Prostate gland (tissue), 2 donors: Measurements from ENCODE around the gene PTPRS. TPM values are rescaled to one million over a fixed set of nuclear protein-coding genes. Genes with fewer than 3 reads are reported as not detected.

ENCODE experiments used
- DNase-seq: peaks from one replicate; pipeline ENCODE4 v3.0.0-alpha.2; 2019; ENCODE audit warnings: low spot score
- H3K27ac ChIP-seq, 2 donors: fragments of 200-600 bp; sonication (generic); 2 replicates each; pipeline ENCODE4 v1.5.1; 2017 to 2019
- H3K27me3 ChIP-seq: fragments of 200-600 bp; sonication (generic); replicated peaks from 2 replicates; pipeline ENCODE4 v1.5.1; 2019; ENCODE audit not compliant: insufficient read depth
- H3K36me3 ChIP-seq, 2 donors: fragments of 200-600 bp; sonication (generic); 1 replicate in 1 of 2; 2 replicates in 1 of 2; pipeline versions ENCODE4 v1.5.1 to v1.8.1; 2017 to 2019
- H3K4me1 ChIP-seq: fragments of 200-600 bp; sonication (generic); replicated peaks from 2 replicates; pipeline ENCODE4 v1.5.1; 2019
- H3K4me3 ChIP-seq, 2 donors: fragments of 200-600 bp; sonication (generic); 2 replicates each; pipeline ENCODE4 v1.5.1; 2017 to 2019
- H3K9me3 ChIP-seq: fragments of 200-600 bp; sonication (generic); 2 replicates; pipeline ENCODE4 v1.5.1; 2017
- POLR2A ChIP-seq: fragments of 450-650 bp; IDR thresholded peaks from one replicate; pipeline ENCODE4 v1.6.1; 2016; ENCODE audit warnings: antibody characterized with exemption, mild to moderate bottlenecking
- POLR2AphosphoS5 ChIP-seq: sonication (generic); formaldehyde crosslinking; IDR thresholded peaks from one replicate; pipeline ENCODE4 v1.6.1; 2017; ENCODE audit warnings: antibody characterized with exemption
- WGBS: methylation state at CpG from one replicate; pipeline ENCODE4 v1.1.5; 2018; 5-methylcytosine and 5-hydroxymethylcytosine counted together
- intact Hi-C: fragments of 100-400 bp; cut with DNase I; formaldehyde crosslinking; loops from one replicate; pipeline ENCODE4 v1.14.2; 2022
- total RNA-seq, 2 donors: library from RNA; depleted of rRNA; stranded (reverse); fragments of >200 nt; gene quantifications; one replicate each; pipeline ENCODE4 v1.1.0, GENCODE V29; 2016
- TF ChIP-seq, protein P1 (sequence below), 4 experiments: fragments of 200-600 bp in 2 of 4; fragments of 450-650 bp in 2 of 4; sonication (generic) in 2 of 4; IDR thresholded peaks; 1 replicate in 3 of 4; 2 replicates in 1 of 4; pipeline ENCODE4 v1.5.1; 2016 to 2019; ENCODE audit warnings: antibody characterized with exemption in 4 of 4, mild to moderate bottlenecking in 2 of 4, moderate library complexity in 2 of 4

The PTPRS gene
- total RNA-seq, 2 donors from 2014 or later: 221 to 379 TPM

DNA sequence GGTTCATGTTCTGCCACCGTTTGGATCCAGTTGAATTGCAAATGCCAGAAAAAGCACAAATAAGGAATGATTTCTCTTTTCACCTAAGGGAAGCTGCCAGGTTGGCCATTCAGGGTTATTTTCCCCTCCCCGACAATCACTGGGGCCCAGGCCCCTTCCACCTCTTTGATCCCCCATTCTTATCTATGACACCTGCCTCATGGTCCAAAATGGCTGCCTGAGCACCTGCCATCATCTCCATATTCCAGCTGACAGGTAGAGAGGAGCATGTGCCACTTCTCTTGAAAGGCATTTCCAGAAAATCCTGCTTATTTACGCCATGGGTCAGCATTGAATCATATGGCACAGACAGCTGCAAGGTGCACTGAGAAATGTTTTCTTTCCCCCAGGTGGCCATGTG is 15.7 kb downstream of the PTPRS start:
- H3K9me3 ChIP-seq: no peaks in the 10 kb centered on the region
- no peak for TF ChIP-seq POLR2A
- no peak for TF ChIP-seq POLR2AphosphoS5
- TF ChIP-seq, protein P1, sequence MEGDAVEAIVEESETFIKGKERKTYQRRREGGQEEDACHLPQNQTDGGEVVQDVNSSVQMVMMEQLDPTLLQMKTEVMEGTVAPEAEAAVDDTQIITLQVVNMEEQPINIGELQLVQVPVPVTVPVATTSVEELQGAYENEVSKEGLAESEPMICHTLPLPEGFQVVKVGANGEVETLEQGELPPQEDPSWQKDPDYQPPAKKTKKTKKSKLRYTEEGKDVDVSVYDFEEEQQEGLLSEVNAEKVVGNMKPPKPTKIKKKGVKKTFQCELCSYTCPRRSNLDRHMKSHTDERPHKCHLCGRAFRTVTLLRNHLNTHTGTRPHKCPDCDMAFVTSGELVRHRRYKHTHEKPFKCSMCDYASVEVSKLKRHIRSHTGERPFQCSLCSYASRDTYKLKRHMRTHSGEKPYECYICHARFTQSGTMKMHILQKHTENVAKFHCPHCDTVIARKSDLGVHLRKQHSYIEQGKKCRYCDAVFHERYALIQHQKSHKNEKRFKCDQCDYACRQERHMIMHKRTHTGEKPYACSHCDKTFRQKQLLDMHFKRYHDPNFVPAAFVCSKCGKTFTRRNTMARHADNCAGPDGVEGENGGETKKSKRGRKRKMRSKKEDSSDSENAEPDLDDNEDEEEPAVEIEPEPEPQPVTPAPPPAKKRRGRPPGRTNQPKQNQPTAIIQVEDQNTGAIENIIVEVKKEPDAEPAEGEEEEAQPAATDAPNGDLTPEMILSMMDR (IDR thresholded peaks at IDR 0.05): no peak
- no peak for DNase-seq
- intact Hi-C loops: no loop called here
- H3K4me1 ChIP-seq: no peaks in the 10 kb centered on the region
- 95% methylated on average over 3 of the region's 3 CpGs for WGBS
- no peak overlapping the region for H3K27ac ChIP-seq
- H3K36me3 ChIP-seq: no peaks in the 10 kb centered on the region
- no peak overlapping the region for H3K4me3 ChIP-seq
- no peaks in the 10 kb centered on the region for H3K27me3 ChIP-seq

DNA sequence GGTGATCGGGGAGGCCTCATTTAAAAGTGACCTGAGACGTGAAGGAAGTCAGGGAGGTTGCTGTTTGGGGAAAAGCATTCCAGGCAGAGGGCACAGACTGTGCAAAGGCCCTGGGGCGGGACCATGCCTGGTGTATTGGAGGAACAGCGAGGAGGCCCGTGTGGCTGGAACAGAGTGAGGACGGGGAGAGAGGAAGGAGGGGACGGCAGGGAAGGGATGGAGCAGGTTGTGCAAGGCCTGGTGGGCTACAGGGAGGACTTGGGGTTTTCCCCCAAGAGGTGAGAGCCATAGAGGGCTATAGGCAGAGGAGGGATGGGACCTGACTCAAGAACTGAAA is 17.2 kb downstream of the PTPRS start:
- no peaks in the 10 kb centered on the region for H3K4me1 ChIP-seq
- TF ChIP-seq POLR2AphosphoS5 (no peak), POLR2A (no peak)
- TF ChIP-seq, protein P1 (IDR thresholded peaks at IDR 0.05): no peak
- H3K9me3 ChIP-seq: no peaks in the 10 kb centered on the region
- H3K27ac ChIP-seq: no peak overlapping the region
- no peaks in the 10 kb centered on the region for H3K27me3 ChIP-seq
- no peak overlapping the region for H3K4me3 ChIP-seq
- WGBS: 95% methylated on average over 7 of the region's 7 CpGs
- intact Hi-C loops: no loop called here
- H3K36me3 ChIP-seq: no peaks in the 10 kb centered on the region
- no peak for DNase-seq

DNA sequence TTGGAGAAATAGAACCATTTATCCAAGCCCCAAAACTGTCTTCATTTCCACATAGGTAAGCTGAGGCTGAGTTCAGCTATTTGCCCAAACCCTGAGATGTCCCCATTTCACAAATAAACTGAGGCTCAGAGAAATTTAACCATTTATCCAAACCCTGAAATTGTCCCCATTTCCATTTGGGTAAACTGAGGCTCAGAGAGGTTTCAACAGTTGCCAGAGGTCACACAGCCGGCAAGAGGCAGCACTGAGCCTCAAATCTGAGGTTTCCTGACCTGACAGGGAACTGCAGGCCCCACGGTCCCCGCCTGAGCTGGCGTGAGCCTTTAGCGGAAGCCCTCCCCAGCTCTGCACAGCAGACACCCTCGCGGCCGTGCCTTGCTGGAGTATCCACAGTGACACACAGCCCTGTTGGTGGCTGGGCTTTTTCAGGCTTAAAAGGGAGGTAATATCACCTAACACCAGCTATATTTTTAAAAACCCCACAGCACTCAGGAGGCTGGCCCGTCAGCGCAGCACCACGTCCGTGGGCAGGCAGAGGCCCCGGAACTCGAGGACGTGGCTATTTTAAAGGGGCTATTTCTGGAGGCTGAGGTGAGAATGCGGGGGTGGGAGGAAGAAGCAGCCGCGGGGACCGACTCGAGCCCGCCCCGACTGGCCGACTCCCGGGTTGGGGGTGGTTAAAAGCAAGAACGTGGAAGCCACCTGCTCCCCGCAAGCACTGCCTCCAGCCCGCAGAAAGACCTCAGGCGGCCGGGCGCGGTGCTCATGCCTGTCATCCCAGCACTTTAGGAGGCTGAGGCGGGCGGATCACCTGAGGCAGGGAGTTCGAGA is 18.5 kb downstream of the PTPRS start:
- H3K36me3 ChIP-seq: no peaks in the 10 kb centered on the region
- H3K9me3 ChIP-seq: no peaks in the 10 kb centered on the region
- 35% methylated on average over 34 of the region's 34 CpGs for WGBS
- H3K27ac ChIP-seq: no peak overlapping the region
- intact Hi-C loops: no loop called here
- TF ChIP-seq, protein P1 (IDR thresholded peaks at IDR 0.05): no peak
- TF ChIP-seq POLR2A: no peak
- no peak for TF ChIP-seq POLR2AphosphoS5
- H3K4me1 ChIP-seq: no peaks in the 10 kb centered on the region
- no peak overlapping the region for H3K4me3 ChIP-seq
- no peaks in the 10 kb centered on the region for H3K27me3 ChIP-seq
- no peak for DNase-seq

DNA sequence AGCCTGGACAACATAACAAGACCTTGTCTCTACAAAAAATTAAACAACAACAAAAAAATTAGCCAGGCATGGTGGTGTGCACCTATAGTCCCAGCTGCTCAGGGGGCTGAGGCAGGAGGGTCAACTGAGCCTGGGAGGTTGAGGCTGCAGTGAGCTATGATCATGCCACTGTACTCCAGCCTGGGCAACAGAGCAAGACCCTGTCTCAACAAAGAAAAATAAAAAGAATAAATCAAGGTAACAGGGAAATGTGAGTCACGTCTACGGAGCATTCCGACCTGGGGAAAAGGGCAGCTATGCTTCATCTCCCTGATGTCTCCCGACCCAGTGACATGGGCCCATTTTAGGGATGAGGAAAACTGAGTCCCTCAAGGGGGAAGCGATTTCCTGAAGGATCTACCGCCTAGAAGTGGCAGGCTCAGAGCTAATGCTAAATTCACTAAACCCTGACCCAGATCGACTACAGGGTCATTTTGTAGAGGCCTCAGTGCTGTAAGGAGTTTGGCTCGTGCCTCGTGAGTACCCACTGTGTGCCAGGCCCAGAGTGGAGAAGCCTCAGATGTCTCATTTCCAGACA is 19.5 kb downstream of the PTPRS start:
- no peaks in the 10 kb centered on the region for H3K27me3 ChIP-seq
- intact Hi-C loops: no loop called here
- H3K9me3 ChIP-seq: no peaks in the 10 kb centered on the region
- no peaks in the 10 kb centered on the region for H3K36me3 ChIP-seq
- WGBS: 96% methylated on average over 9 of the region's 9 CpGs
- TF ChIP-seq POLR2AphosphoS5: no peak
- TF ChIP-seq POLR2A: no peak
- TF ChIP-seq, protein P1 (IDR thresholded peaks at IDR 0.05): no peak
- H3K4me1 ChIP-seq: no peaks in the 10 kb centered on the region
- no peak overlapping the region for H3K27ac ChIP-seq
- DNase-seq: no peak
- no peak overlapping the region for H3K4me3 ChIP-seq

DNA sequence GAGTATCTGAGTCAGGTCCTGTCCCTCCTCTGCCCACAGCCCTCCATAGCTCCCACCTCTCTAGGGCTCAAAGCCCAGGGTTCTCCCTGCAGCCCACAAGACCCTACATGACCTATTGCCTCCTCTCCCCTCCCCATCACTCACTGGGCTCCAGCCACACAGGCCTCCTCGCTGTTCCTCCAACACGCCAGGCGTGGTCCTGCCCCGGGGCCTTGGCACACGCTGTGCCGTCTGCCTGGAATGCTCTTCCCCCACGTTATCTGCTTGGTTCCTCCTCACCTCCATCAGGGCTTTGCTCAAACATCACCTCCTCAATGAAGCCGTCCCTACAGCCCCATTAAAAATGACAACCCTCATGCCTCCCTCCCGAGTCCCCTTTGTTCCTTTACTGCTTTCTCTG is 21.1 kb downstream of the PTPRS start:
- Histone ChIP-seq H3K4me3 (no peak overlapping the region), H3K27me3 (no peaks in the 10 kb centered on the region), H3K9me3 (no peaks in the 10 kb centered on the region), H3K4me1 (no peaks in the 10 kb centered on the region), H3K36me3 (no peaks in the 10 kb centered on the region), H3K27ac (no peak overlapping the region)
- 69% methylated on average over 9 of the region's 9 CpGs for WGBS
- intact Hi-C loops: no loop called here
- DNase-seq: no peak
- no peak for TF ChIP-seq POLR2A
- no peak for TF ChIP-seq POLR2AphosphoS5
- TF ChIP-seq, protein P1 (IDR thresholded peaks at IDR 0.05): no peak
